HepG2 (cell line): ENCODE data around the gene BCAM. TPM values are rescaled to one million over a fixed set of nuclear protein-coding genes. Genes with fewer than 3 reads are reported as not detected.

Source experiments
- ATAC-seq: fragments of 200-7000 bp; cut with Tn5 transposase; 3 replicates; pipeline ENCODE4 v1.9.1; 2020; ENCODE audit warnings: mild to moderate bottlenecking, moderate library complexity
- BruUV-seq: library from RNA; stranded (reverse); fragments of 400-500 nt; replicated peaks from 2 replicates; lab custom pipeline; 2021; lab: Mats Ljungman, UMichigan
- CTCF ChIA-PET: fragments of 300-600 bp; formaldehyde crosslinking; extraction: SDS; loops from one replicate; lab custom pipeline; 2021; ENCODE audit warnings: low total read pairs, inconsistent platforms, low intra/inter-chr PET ratio; lab: Yijun Ruan, JAX
- POLR2A ChIA-PET: fragments of 350-600 bp; sonication (Branson Sonifier 250); formaldehyde crosslinking; loops from one replicate; lab custom pipeline; 2020; ENCODE audit warnings: antibody characterized with exemption, inconsistent platforms; lab: Yijun Ruan, JAX
- DNase-seq: peaks from one replicate; pipeline ENCODE4 v3.0.0-alpha.2; 2015; ENCODE audit warnings: low spot score
- FAIRE-seq: peaks from 3 replicates; lab custom pipeline; 2011; peaks lifted over from hg19 to GRCh38; lab: Jason Lieb, UNC
- H2AFZ ChIP-seq: one replicate; pipeline ENCODE4 v1.6.1; 2011; ENCODE audit warnings: low read length, inconsistent platforms
- H3K27ac ChIP-seq: fragments of 300-600 bp; 3 replicates; pipeline ENCODE4 v1.8.0; 2011; ENCODE audit warnings: mixed run types, mild to moderate bottlenecking, mixed read lengths, low read length, inconsistent platforms; ENCODE audit not compliant: insufficient read depth; ENCODE audit errors: extremely low read length
- H3K27me3 ChIP-seq, 2 experiments: fragments of 200-600 bp in 1 of 2; 2 replicates in 1 of 2; 3 replicates in 1 of 2; pipeline versions ENCODE4 v1.6.0 to v1.8.0; 2011; ENCODE audit warnings: low read length in 2 of 2, mild to moderate bottlenecking in 2 of 2, moderate library complexity in 2 of 2, inconsistent platforms in 1 of 2; ENCODE audit not compliant: insufficient read depth in 2 of 2, control insufficient read depth in 1 of 2
- H3K36me3 ChIP-seq, 2 experiments: fragments of 200-600 bp in 1 of 2; replicated peaks in 1 of 2; 2 replicates in 1 of 2; 3 replicates in 1 of 2; pipeline versions ENCODE4 v1.5.1 to v1.8.0; 2011; ENCODE audit warnings: low read length in 2 of 2, inconsistent platforms in 1 of 2; ENCODE audit not compliant: insufficient read depth in 2 of 2, control insufficient read depth in 1 of 2
- H3K4me1 ChIP-seq: 2 replicates; pipeline ENCODE4 v1.5.1; 2012; ENCODE audit warnings: low read length, inconsistent platforms; ENCODE audit not compliant: insufficient read depth
- H3K4me2 ChIP-seq: 2 replicates; pipeline ENCODE4 v1.6.0; 2011; ENCODE audit warnings: low read depth, low read length, inconsistent platforms
- H3K4me3 ChIP-seq, 3 experiments: fragments of 200-600 bp in 1 of 3; sonication (generic), shearing (Covaris generic) in 1 of 3; replicated peaks in 1 of 3; 2 replicates each; pipeline ENCODE4 v1.5.1; 2011 to 2016; ENCODE audit warnings: low read length in 3 of 3, inconsistent platforms in 2 of 3, low read depth in 2 of 3, mild to moderate bottlenecking in 2 of 3, control low read depth in 1 of 3, mixed read lengths in 1 of 3; ENCODE audit not compliant: insufficient read depth in 1 of 3
- H3K79me2 ChIP-seq: one replicate; pipeline ENCODE4 v1.6.1; 2011; ENCODE audit warnings: low read length, inconsistent platforms; ENCODE audit not compliant: insufficient read depth
- H3K9ac ChIP-seq: 2 replicates; pipeline ENCODE4 v1.6.0; 2011; ENCODE audit warnings: mild to moderate bottlenecking, low read depth, low read length, inconsistent platforms; ENCODE audit not compliant: insufficient read depth
- H3K9me3 ChIP-seq: 2 replicates; pipeline ENCODE4 v1.5.1; 2012; ENCODE audit warnings: mild to moderate bottlenecking, low read length
- H4K20me1 ChIP-seq: 2 replicates; pipeline ENCODE4 v1.6.0; 2011; ENCODE audit warnings: inconsistent platforms, mild to moderate bottlenecking, low read length, moderate library complexity; ENCODE audit not compliant: insufficient read depth
- HIVEP1 ChIP-seq: sonication (generic); formaldehyde crosslinking; IDR thresholded peaks from 2 replicates; pipeline ENCODE4 v1.4.0; 2020; ENCODE audit warnings: mild to moderate bottlenecking, missing genetic modification reagents
- NR2F6 ChIP-seq, 2 experiments: IDR thresholded peaks; 2 replicates each; pipeline ENCODE4 v1.6.1; 2016; ENCODE audit warnings: antibody characterized with exemption in 1 of 2, mild to moderate bottlenecking in 1 of 2
- PCBP1 ChIP-seq: fragments of 200-400 bp; formaldehyde crosslinking; IDR thresholded peaks from 2 replicates; pipeline ENCODE4 v1.6.1; 2017; ENCODE audit warnings: mild to moderate bottlenecking, low read depth, low read length, borderline replicate concordance
- RBM39 ChIP-seq: fragments of 200-400 bp; formaldehyde crosslinking; IDR thresholded peaks from one replicate; pipeline ENCODE4 v1.6.1; 2018; ENCODE audit warnings: antibody characterized with exemption, mild to moderate bottlenecking, low read depth, low read length; ENCODE audit not compliant: poor library complexity, severe bottlenecking
- TCF12 ChIP-seq, 2 experiments: fragments of 450-650 bp in 1 of 2; sonication (generic) in 1 of 2; formaldehyde crosslinking in 1 of 2; IDR thresholded peaks; 2 replicates each; pipeline versions ENCODE4 v1.6.1 to v1.8.0; 2017 to 2022; ENCODE audit warnings: antibody characterized with exemption in 1 of 2, mild to moderate bottlenecking in 1 of 2, missing genetic modification reagents in 1 of 2, moderate library complexity in 1 of 2
- TSC22D2 ChIP-seq: sonication (generic); formaldehyde crosslinking; IDR thresholded peaks from 2 replicates; pipeline ENCODE4 v1.5.1; 2020; ENCODE audit warnings: missing genetic modification reagents, mild to moderate bottlenecking, borderline replicate concordance
- ZNF101 ChIP-seq: sonication (generic); formaldehyde crosslinking; IDR thresholded peaks from 2 replicates; pipeline ENCODE4 v1.4.0; 2020; ENCODE audit warnings: mild to moderate bottlenecking, low read depth, missing genetic modification reagents, borderline replicate concordance
- ZNF232 ChIP-seq: sonication (generic); formaldehyde crosslinking; IDR thresholded peaks from 2 replicates; pipeline ENCODE4 v1.4.0; 2020; ENCODE audit warnings: missing genetic modification reagents, borderline replicate concordance
- ZNF543 ChIP-seq: sonication (generic); formaldehyde crosslinking; IDR thresholded peaks from 2 replicates; pipeline ENCODE4 v1.4.0; 2020; ENCODE audit warnings: mild to moderate bottlenecking, missing genetic modification reagents
- ZNF558 ChIP-seq: sonication (generic); formaldehyde crosslinking; IDR thresholded peaks from 2 replicates; pipeline ENCODE4 v1.9.0; 2022; ENCODE audit warnings: mild to moderate bottlenecking, missing genetic modification reagents, borderline replicate concordance
- ZNF768 ChIP-seq: sonication (generic); formaldehyde crosslinking; IDR thresholded peaks from 2 replicates; pipeline ENCODE4 v1.4.0; 2020; ENCODE audit warnings: missing genetic modification reagents
- WGBS: methylation state at CpG from one replicate; pipeline ENCODE4 v1.1.6; 2017; ENCODE audit warnings: low lambda C conversion rate; 5-methylcytosine and 5-hydroxymethylcytosine counted together
- in situ Hi-C: cut with HindIII; loops from 2 replicates; pipeline ENCODE4 v1.10.0; 2017; ENCODE audit warnings: low pct_unique_long_range_greater_than_20kb; ENCODE audit not compliant: extremely low pct_ligation_motif_present
- intact Hi-C: fragments of 100-400 bp; cut with micrococcal nuclease; formaldehyde crosslinking; loops from one replicate; pipeline ENCODE4 v1.10.0; 2022; ENCODE audit not compliant: unreplicated experiment
- polyA plus RNA-seq, 8 experiments: library from polyadenylated mRNA; depleted of rRNA in 3 of 8; stranded (reverse) in 7 of 8; unstranded in 1 of 8; fragments of >200 nt; fragmentation: Illumina TruSeq in 4 of 8; extraction: Trizol in 4 of 8; gene quantifications; 2 replicates each; pipeline versions ENCODE4 v1.2.1 to v1.2.3, GENCODE V29; 2011 to 2016; ENCODE audit warnings: low read depth in 4 of 8, missing spikeins in 1 of 8, mixed read lengths in 1 of 8; ENCODE audit not compliant: insufficient read depth in 1 of 8
- total RNA-seq, 5 experiments: library from RNA; depleted of rRNA; stranded (reverse); fragments of >200 nt; fragmentation: Illumina TruSeq; extraction: Trizol; gene quantifications; 2 replicates each; pipeline ENCODE4 v1.2.3, GENCODE V29; 2016; ENCODE audit warnings: low read depth in 1 of 5
- TF ChIP-seq, protein P1 (sequence below): sonication (generic); formaldehyde crosslinking; IDR thresholded peaks from 2 replicates; pipeline ENCODE4 v1.4.0; 2020; ENCODE audit warnings: mild to moderate bottlenecking, missing genetic modification reagents, borderline replicate concordance
- TF ChIP-seq, protein P2 (sequence below): sonication (generic); IDR thresholded peaks from 2 replicates; pipeline ENCODE4 v1.6.1; 2016; ENCODE audit warnings: low read depth, borderline replicate concordance
- TF ChIP-seq, protein P3 (sequence below): IDR thresholded peaks from 2 replicates; pipeline ENCODE4 v1.6.1; 2016; ENCODE audit warnings: mild to moderate bottlenecking

The BCAM gene
- total and polyA plus RNA-seq, 2 of the 13 experiments (the other 11 are each of a cell fraction or from before 2014, with no cell fraction given): 51.2 to 62.7 TPM

DNA sequence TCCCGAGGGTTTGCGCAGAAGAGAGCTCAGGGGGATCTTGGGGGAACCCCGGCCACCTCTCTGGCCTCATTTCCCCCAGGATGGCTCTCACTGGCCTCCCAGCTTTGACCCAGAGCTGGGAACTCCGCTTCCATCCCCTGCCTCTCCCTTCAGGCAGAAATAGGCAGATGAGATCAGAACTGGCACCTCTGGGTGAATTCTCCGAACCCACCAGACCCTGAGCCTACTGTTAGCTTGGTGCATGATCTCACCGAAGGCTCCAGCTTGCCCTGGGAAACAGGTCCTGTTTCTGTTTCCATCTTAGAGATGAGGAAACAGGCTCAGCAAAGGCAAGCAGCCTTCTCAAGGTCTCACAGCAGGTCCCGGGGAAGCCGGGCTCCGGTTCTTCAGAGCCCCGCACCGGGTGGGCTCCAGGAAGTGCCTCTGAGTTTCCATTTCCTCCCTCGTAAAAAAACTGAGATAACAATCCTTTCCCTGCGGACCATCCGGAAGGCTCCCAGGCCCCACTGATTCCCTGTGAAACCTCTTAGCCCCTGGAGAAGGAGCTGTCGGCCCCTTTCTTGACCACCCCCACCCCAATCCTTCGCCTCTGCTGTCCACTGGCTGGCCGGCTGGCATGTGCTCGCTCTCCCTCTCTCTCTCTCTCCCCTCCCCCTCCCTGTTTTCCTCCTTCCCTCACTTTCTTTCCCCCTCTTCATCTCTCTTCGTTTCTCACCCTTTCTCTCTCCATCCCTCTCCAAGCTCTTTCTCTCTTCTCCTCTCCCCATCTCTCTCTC is 39.3 kb downstream of the BCAM start:
- 38% methylated on average over 12 of the region's 19 CpGs for WGBS
- ATAC-seq: no peak
- H3K36me3 ChIP-seq: peaks cover 0 to 7% of the 10 kb centered on the region in 2 experiments; a peak in 2 of 5 replicates
- H3K4me1 ChIP-seq: peaks cover 45% of the 10 kb centered on the region
- H3K9me3 ChIP-seq: no peaks in the 10 kb centered on the region
- FAIRE-seq: peak; percentile 36
- H3K4me3 ChIP-seq: peak overlapping the region; percentile 76 to 95 (median 84)
- H3K27me3 ChIP-seq: no peaks in the 10 kb centered on the region; a peak in 1 of 5 replicates
- H2AFZ ChIP-seq: no peak overlapping the region
- intact Hi-C loops (loop anchor here (10.0 kb wide), 1 partner anchor 107 kb away; the partner anchor contains the start of gene CLPTM1), in situ Hi-C loops (loop anchor here (5.0 to 10.0 kb wide), 2 partner anchors 53 to 161 kb away; no protein-coding TSS in a partner anchor)
- peak overlapping the region; percentile 100 for H3K9ac ChIP-seq
- BruUV-seq: no TSS peak
- peak overlapping the region; percentile 95 for H3K4me2 ChIP-seq
- DNase-seq: no peak
- CTCF ChIA-PET: no interaction called here
- H3K79me2 ChIP-seq: peaks cover 68% of the 10 kb centered on the region
- peaks cover 41% of the 10 kb centered on the region for H4K20me1 ChIP-seq
- POLR2A ChIA-PET: interaction anchor here (1.0 to 3.1 kb wide), 7 partner anchors 8 to 58 kb away, joined by 3 to 9 read pairs (median 4); partner anchors contain the start of genes APOE and TOMM40
- peak overlapping the region; percentile 95 for H3K27ac ChIP-seq
- TF ChIP-seq, protein P1, sequence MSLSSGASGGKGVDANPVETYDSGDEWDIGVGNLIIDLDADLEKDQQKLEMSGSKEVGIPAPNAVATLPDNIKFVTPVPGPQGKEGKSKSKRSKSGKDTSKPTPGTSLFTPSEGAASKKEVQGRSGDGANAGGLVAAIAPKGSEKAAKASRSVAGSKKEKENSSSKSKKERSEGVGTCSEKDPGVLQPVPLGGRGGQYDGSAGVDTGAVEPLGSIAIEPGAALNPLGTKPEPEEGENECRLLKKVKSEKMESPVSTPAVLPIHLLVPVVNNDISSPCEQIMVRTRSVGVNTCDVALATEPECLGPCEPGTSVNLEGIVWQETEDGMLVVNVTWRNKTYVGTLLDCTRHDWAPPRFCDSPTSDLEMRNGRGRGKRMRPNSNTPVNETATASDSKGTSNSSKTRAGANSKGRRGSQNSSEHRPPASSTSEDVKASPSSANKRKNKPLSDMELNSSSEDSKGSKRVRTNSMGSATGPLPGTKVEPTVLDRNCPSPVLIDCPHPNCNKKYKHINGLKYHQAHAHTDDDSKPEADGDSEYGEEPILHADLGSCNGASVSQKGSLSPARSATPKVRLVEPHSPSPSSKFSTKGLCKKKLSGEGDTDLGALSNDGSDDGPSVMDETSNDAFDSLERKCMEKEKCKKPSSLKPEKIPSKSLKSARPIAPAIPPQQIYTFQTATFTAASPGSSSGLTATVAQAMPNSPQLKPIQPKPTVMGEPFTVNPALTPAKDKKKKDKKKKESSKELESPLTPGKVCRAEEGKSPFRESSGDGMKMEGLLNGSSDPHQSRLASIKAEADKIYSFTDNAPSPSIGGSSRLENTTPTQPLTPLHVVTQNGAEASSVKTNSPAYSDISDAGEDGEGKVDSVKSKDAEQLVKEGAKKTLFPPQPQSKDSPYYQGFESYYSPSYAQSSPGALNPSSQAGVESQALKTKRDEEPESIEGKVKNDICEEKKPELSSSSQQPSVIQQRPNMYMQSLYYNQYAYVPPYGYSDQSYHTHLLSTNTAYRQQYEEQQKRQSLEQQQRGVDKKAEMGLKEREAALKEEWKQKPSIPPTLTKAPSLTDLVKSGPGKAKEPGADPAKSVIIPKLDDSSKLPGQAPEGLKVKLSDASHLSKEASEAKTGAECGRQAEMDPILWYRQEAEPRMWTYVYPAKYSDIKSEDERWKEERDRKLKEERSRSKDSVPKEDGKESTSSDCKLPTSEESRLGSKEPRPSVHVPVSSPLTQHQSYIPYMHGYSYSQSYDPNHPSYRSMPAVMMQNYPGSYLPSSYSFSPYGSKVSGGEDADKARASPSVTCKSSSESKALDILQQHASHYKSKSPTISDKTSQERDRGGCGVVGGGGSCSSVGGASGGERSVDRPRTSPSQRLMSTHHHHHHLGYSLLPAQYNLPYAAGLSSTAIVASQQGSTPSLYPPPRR (CRISPR knock-in tag): 0 out of 2 replicates have a peak, but pooled peaks have one; percentile 27
- TF ChIP-seq HIVEP1 (CRISPR knock-in tag) (peak; percentile 16; the same call in 1 of the 2 replicates), ZNF101 (CRISPR knock-in tag) (no peak), NR2F6 (IDR thresholded peaks at IDR 0.05) (no peak), NR2F6 (CRISPR knock-in tag; IDR thresholded peaks at IDR 0.05) (no peak), ZNF232 (CRISPR knock-in tag) (peak; percentile 62; the same call in 1 of the 2 replicates), TSC22D2 (CRISPR knock-in tag) (no peak), RBM39 (peak; percentile 47), ZNF543 (CRISPR knock-in tag) (0 out of 2 replicates have a peak, but pooled peaks have one; percentile 26), ZNF558 (CRISPR knock-in tag) (0 out of 2 replicates have a peak, but pooled peaks have one; percentile 16), TCF12 (IDR thresholded peaks at IDR 0.05) (no peak), TCF12 (CRISPR knock-in tag; IDR thresholded peaks at IDR 0.05) (peak; percentile 46; the same call in 1 of the 2 replicates), ZNF768 (CRISPR knock-in tag) (peak; percentile 78), PCBP1 (0 out of 2 replicates have a peak, but pooled peaks have one; percentile 61)
- TF ChIP-seq, protein P2, sequence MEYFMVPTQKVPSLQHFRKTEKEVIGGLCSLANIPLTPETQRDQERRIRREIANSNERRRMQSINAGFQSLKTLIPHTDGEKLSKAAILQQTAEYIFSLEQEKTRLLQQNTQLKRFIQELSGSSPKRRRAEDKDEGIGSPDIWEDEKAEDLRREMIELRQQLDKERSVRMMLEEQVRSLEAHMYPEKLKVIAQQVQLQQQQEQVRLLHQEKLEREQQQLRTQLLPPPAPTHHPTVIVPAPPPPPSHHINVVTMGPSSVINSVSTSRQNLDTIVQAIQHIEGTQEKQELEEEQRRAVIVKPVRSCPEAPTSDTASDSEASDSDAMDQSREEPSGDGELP: 0 out of 2 replicates have a peak, but pooled peaks have one; percentile 0
- TF ChIP-seq, protein P3, sequence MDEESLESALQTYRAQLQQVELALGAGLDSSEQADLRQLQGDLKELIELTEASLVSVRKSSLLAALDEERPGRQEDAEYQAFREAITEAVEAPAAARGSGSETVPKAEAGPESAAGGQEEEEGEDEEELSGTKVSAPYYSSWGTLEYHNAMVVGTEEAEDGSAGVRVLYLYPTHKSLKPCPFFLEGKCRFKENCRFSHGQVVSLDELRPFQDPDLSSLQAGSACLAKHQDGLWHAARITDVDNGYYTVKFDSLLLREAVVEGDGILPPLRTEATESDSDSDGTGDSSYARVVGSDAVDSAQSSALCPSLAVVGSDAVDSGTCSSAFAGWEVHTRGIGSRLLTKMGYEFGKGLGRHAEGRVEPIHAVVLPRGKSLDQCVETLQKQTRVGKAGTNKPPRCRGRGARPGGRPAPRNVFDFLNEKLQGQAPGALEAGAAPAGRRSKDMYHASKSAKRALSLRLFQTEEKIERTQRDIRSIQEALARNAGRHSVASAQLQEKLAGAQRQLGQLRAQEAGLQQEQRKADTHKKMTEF (CRISPR knock-in tag): 0 out of 2 replicates have a peak, but pooled peaks have one; percentile 3
